ENCODE results near the gene PLCD1. TPM values are rescaled to one million over a fixed set of nuclear protein-coding genes. Genes with fewer than 3 reads are reported as not detected.

PLCD1 gene
- total and polyA plus RNA-seq, 2 of the 8 experiments (the other 6 are each of a cell fraction or from before 2014, with no cell fraction given), result 15.3 to 19.2 TPM

- TF ChIP-seq PHF8 (conservative IDR thresholded peaks at IDR 0.05; ENCODE audit: low read depth, low read length) (0 out of 2 replicates have a peak, but pooled peaks have one; percentile 20), SP4 (IDR thresholded peaks at IDR 0.05; ENCODE audit: low read length) (no peak), KDM5A (IDR thresholded peaks at IDR 0.05; ENCODE audit: low read length) (no peak), GABPA (IDR thresholded peaks at IDR 0.05; ENCODE audit: borderline replicate concordance, insufficient read depth, low read length) (peak; percentile 64), CHD2 (IDR thresholded peaks at IDR 0.05; ENCODE audit: low read length) (no peak), SUZ12 (IDR thresholded peaks at IDR 0.05; ENCODE audit: low read length) (peak; percentile 80; the same call in 1 of the 2 replicates), CEBPB (IDR thresholded peaks at IDR 0.05; ENCODE audit: low read depth, low read length) (no peak), RBBP5 (IDR thresholded peaks at IDR 0.05; ENCODE audit: borderline replicate concordance, low read depth, low read length) (peak; percentile 50; the same call in 1 of the 2 replicates)
- TF ChIP-seq, protein P1, sequence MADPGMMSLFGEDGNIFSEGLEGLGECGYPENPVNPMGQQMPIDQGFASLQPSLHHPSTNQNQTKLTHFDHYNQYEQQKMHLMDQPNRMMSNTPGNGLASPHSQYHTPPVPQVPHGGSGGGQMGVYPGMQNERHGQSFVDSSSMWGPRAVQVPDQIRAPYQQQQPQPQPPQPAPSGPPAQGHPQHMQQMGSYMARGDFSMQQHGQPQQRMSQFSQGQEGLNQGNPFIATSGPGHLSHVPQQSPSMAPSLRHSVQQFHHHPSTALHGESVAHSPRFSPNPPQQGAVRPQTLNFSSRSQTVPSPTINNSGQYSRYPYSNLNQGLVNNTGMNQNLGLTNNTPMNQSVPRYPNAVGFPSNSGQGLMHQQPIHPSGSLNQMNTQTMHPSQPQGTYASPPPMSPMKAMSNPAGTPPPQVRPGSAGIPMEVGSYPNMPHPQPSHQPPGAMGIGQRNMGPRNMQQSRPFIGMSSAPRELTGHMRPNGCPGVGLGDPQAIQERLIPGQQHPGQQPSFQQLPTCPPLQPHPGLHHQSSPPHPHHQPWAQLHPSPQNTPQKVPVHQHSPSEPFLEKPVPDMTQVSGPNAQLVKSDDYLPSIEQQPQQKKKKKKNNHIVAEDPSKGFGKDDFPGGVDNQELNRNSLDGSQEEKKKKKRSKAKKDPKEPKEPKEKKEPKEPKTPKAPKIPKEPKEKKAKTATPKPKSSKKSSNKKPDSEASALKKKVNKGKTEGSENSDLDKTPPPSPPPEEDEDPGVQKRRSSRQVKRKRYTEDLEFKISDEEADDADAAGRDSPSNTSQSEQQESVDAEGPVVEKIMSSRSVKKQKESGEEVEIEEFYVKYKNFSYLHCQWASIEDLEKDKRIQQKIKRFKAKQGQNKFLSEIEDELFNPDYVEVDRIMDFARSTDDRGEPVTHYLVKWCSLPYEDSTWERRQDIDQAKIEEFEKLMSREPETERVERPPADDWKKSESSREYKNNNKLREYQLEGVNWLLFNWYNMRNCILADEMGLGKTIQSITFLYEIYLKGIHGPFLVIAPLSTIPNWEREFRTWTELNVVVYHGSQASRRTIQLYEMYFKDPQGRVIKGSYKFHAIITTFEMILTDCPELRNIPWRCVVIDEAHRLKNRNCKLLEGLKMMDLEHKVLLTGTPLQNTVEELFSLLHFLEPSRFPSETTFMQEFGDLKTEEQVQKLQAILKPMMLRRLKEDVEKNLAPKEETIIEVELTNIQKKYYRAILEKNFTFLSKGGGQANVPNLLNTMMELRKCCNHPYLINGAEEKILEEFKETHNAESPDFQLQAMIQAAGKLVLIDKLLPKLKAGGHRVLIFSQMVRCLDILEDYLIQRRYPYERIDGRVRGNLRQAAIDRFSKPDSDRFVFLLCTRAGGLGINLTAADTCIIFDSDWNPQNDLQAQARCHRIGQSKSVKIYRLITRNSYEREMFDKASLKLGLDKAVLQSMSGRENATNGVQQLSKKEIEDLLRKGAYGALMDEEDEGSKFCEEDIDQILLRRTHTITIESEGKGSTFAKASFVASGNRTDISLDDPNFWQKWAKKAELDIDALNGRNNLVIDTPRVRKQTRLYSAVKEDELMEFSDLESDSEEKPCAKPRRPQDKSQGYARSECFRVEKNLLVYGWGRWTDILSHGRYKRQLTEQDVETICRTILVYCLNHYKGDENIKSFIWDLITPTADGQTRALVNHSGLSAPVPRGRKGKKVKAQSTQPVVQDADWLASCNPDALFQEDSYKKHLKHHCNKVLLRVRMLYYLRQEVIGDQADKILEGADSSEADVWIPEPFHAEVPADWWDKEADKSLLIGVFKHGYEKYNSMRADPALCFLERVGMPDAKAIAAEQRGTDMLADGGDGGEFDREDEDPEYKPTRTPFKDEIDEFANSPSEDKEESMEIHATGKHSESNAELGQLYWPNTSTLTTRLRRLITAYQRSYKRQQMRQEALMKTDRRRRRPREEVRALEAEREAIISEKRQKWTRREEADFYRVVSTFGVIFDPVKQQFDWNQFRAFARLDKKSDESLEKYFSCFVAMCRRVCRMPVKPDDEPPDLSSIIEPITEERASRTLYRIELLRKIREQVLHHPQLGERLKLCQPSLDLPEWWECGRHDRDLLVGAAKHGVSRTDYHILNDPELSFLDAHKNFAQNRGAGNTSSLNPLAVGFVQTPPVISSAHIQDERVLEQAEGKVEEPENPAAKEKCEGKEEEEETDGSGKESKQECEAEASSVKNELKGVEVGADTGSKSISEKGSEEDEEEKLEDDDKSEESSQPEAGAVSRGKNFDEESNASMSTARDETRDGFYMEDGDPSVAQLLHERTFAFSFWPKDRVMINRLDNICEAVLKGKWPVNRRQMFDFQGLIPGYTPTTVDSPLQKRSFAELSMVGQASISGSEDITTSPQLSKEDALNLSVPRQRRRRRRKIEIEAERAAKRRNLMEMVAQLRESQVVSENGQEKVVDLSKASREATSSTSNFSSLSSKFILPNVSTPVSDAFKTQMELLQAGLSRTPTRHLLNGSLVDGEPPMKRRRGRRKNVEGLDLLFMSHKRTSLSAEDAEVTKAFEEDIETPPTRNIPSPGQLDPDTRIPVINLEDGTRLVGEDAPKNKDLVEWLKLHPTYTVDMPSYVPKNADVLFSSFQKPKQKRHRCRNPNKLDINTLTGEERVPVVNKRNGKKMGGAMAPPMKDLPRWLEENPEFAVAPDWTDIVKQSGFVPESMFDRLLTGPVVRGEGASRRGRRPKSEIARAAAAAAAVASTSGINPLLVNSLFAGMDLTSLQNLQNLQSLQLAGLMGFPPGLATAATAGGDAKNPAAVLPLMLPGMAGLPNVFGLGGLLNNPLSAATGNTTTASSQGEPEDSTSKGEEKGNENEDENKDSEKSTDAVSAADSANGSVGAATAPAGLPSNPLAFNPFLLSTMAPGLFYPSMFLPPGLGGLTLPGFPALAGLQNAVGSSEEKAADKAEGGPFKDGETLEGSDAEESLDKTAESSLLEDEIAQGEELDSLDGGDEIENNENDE (IDR thresholded peaks at IDR 0.05; ENCODE audit: insufficient replicate concordance, low read length), result no peak
These were observed 9.9 kb upstream of the PLCD1 start, which contains the start of gene DLEC1 (continued) for GRCh38 chr3:38039101-38039898.
